RWPE2 (cell line): ENCODE measurements around the gene SNRNP25.

Source experiments
- ATAC-seq: fragments of 200-7000 bp; cut with Tn5 transposase; 3 replicates; pipeline ENCODE4 v1.9.1; 2021; ENCODE audit warnings: low read depth
- DNase-seq: peaks from one replicate; pipeline ENCODE4 v3.0.0-alpha.2; 2020; ENCODE audit warnings: low spot score
- H3K27ac ChIP-seq: fragments of 450-650 bp; 2 replicates; pipeline ENCODE4 v1.5.1; 2017; ENCODE audit warnings: mild to moderate bottlenecking; ENCODE audit not compliant: poor library complexity, severe bottlenecking
- H3K27me3 ChIP-seq: fragments of 250-450 bp; sonication (Bioruptor Pico); 2 replicates; pipeline ENCODE4 v1.5.1; 2021; ENCODE audit warnings: mild to moderate bottlenecking, moderate library complexity; ENCODE audit not compliant: insufficient read depth, poor library complexity, severe bottlenecking
- H3K36me3 ChIP-seq: fragments of 250-450 bp; sonication (Bioruptor Pico); 2 replicates; pipeline ENCODE4 v1.5.1; 2020; ENCODE audit warnings: low read depth, mild to moderate bottlenecking, moderate library complexity
- H3K4me1 ChIP-seq: fragments of 250-450 bp; sonication (Bioruptor Pico); 2 replicates; pipeline ENCODE4 v1.5.1; 2021; ENCODE audit warnings: mild to moderate bottlenecking, moderate library complexity; ENCODE audit not compliant: insufficient read depth, poor library complexity, severe bottlenecking
- H3K4me3 ChIP-seq: fragments of 250-450 bp; sonication (Bioruptor Pico); 2 replicates; pipeline ENCODE4 v1.5.1; 2021; ENCODE audit warnings: mild to moderate bottlenecking, moderate library complexity; ENCODE audit not compliant: severe bottlenecking
- H3K9me3 ChIP-seq: fragments of 250-450 bp; sonication (Bioruptor Pico); 2 replicates; pipeline ENCODE4 v1.5.1; 2021; ENCODE audit warnings: mild to moderate bottlenecking, moderate library complexity; ENCODE audit not compliant: severe bottlenecking
- CTCF ChIP-seq: fragments of 450-650 bp; IDR thresholded peaks from one replicate; pipeline ENCODE4 v1.5.1; 2017; ENCODE audit warnings: mild to moderate bottlenecking, moderate library complexity; ENCODE audit not compliant: poor library complexity, severe bottlenecking

SNRNP25 gene

GRCh38 chr16:74051-74746 is 20.6 kb downstream of the SNRNP25 start:
- Histone ChIP-seq H3K4me1 (peaks cover 24% of the 10 kb centered on the region), H3K27me3 (no peaks in the 10 kb centered on the region), H3K9me3 (no peaks in the 10 kb centered on the region), H3K27ac (peak overlapping the region; percentile 81), H3K4me3 (no peak overlapping the region), H3K36me3 (no peaks in the 10 kb centered on the region; the same call in 1 of the 2 replicates)
- DNase-seq: no peak
- TF ChIP-seq CTCF: no peak
- ATAC-seq: no peak

GRCh38 chr16:74747-75334 is 21.2 kb downstream of the SNRNP25 start:
- Histone ChIP-seq H3K4me3 (no peak overlapping the region), H3K27me3 (no peaks in the 10 kb centered on the region), H3K36me3 (peaks cover 6% of the 10 kb centered on the region), H3K4me1 (peaks cover 24% of the 10 kb centered on the region), H3K9me3 (no peaks in the 10 kb centered on the region), H3K27ac (peak overlapping the region; percentile 88)
- no peak for ATAC-seq
- DNase-seq: no peak
- no peak for TF ChIP-seq CTCF

DNA sequence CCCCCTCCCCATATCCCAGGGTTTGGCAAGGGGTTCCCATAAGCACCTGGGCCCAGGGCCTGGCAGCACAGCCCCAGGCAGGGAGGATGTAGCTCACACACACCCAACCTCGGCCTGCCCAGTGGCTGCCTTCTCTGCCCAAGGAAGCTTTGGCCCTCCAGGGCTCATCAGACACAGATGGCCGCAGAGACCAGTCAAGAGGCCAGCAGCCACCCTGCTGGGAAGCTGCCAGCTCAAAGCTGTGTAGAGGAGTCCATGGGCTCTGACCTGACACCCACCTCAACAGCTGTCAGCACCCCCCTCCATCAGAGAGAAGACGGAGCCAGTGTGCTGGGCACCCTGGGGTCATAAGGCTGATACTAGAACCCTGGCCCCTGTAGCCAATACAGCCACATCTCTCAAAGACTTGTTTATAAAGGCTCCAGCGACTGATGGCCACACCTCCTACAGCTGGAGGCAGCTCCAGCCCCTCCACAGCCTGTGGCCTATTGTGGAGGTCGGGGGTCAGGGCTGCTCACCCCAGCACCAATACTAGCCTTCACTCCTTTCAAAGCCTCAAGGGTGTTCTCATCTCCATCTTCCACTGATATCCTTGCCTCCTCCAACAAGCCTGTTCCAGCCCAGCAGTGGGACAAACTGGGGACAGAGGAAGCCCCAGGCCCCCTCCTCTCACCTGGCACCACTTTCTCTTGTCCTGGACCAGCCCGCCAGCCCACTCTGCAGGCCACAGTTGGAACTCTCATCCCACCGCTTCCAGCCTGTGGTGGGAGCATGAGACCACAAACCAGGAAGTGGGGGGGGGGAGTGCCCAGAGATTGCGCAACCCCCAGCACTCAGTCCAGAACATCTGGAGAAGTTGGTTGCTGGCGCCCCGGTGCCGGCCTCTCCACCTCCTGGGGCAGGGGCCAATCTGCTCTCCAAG is 22.2 kb downstream of the SNRNP25 start:
- Histone ChIP-seq H3K9me3 (no peaks in the 10 kb centered on the region), H3K27ac (peak overlapping the region; percentile 88), H3K4me3 (no peak overlapping the region), H3K36me3 (peaks cover 12% of the 10 kb centered on the region), H3K4me1 (peaks cover 23% of the 10 kb centered on the region), H3K27me3 (no peaks in the 10 kb centered on the region)
- TF ChIP-seq CTCF: peak; percentile 16
- DNase-seq (no peak), ATAC-seq (no peak)

DNA sequence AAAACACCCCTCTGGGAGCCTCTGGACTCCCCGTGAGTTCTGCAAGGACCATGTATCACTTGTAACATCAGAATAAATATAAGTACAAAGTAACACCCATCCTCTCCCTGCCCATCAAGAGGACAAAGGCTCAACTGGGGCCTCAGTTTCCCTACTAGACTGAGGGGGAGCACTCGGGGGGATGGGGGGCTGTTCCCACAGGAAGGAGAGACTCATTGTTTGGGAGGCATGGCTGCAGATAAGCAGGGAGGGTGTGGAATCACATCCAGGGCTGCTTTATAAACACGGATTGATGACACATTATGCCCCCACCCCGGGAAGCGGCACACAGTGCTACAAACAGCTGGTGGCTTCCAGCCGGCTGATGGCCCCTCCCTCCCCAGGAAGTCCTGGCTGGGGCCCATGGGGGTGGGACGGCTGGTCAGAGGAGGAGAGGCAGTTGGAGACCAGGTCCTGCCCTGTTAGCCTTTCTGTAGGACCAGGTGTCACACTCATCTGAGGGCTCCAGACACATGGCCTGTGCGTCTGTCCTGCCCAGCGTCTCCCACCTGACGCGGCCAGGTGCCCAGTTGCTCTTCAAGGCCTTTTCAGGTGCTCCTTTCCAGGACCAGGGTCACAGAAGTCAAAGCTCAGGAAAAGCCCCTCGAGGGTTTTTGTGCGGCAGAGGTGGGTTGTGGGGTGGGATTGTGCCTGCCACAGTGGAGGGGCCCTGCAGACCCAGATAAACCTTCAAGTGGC is 23.1 kb downstream of the SNRNP25 start:
- ATAC-seq (peak; percentile 28), DNase-seq (no peak)
- TF ChIP-seq CTCF: peak; percentile 3
- peaks cover 12% of the 10 kb centered on the region for H3K36me3 ChIP-seq
- no peaks in the 10 kb centered on the region for H3K27me3 ChIP-seq
- H3K27ac ChIP-seq: peak overlapping the region; percentile 88
- H3K9me3 ChIP-seq: no peaks in the 10 kb centered on the region
- H3K4me3 ChIP-seq: peak overlapping the region; percentile 86
- peaks cover 20% of the 10 kb centered on the region for H3K4me1 ChIP-seq
